SU-DHL-6 (cell line): Measurements from ENCODE around the gene COL13A1.

Source experiments
- H2AFZ ChIP-seq: fragments of 200-600 bp; sonication (generic); 2 replicates; pipeline ENCODE4 v1.6.1; 2014; ENCODE audit warnings: low read depth, mild to moderate bottlenecking, moderate library complexity, mixed read lengths, antibody characterized with exemption, low read length; ENCODE audit not compliant: severe bottlenecking
- H3F3A ChIP-seq: fragments of 200-600 bp; shearing (Covaris generic); 2 replicates; pipeline ENCODE4 v1.6.0; 2016; ENCODE audit warnings: antibody characterized with exemption, mild to moderate bottlenecking; ENCODE audit not compliant: insufficient read depth
- H3K27ac ChIP-seq: fragments of 200-600 bp; sonication (generic); 2 replicates; pipeline ENCODE4 v1.5.1; 2016; ENCODE audit warnings: low read depth, mild to moderate bottlenecking, low read length, moderate library complexity, mixed read lengths
- H3K27me3 ChIP-seq: fragments of 200-600 bp; sonication (generic), shearing (Covaris generic); 2 replicates; pipeline ENCODE4 v1.6.0; 2014; ENCODE audit warnings: mild to moderate bottlenecking, low read length
- H3K36me3 ChIP-seq: fragments of 200-600 bp; sonication (generic); 2 replicates; pipeline ENCODE4 v1.6.1; 2014; ENCODE audit warnings: mild to moderate bottlenecking, low read length, mixed read lengths
- H3K4me2 ChIP-seq: fragments of 300-600, 200-600 bp; shearing (Covaris generic), sonication (generic); 2 replicates; pipeline ENCODE4 v1.6.0; 2014; ENCODE audit warnings: low read length, low read depth, mild to moderate bottlenecking; ENCODE audit not compliant: poor library complexity, severe bottlenecking
- H3K4me3 ChIP-seq: fragments of 200-600 bp; sonication (generic); 2 replicates; pipeline ENCODE4 v1.5.1; 2014; ENCODE audit warnings: antibody characterized with exemption, low read length, mild to moderate bottlenecking, mixed read lengths; ENCODE audit not compliant: insufficient read depth, poor library complexity, severe bottlenecking
- H3K79me2 ChIP-seq: fragments of 200-600 bp; sonication (generic); 2 replicates; pipeline ENCODE4 v1.6.1; 2014; ENCODE audit warnings: mild to moderate bottlenecking, low read length, moderate library complexity; ENCODE audit not compliant: insufficient read depth
- H3K9ac ChIP-seq: fragments of 200-600 bp; sonication (generic); 2 replicates; pipeline ENCODE4 v1.7.0; 2014; ENCODE audit warnings: mild to moderate bottlenecking, low read length
- H3K9me2 ChIP-seq: fragments of 200-600 bp; sonication (generic); replicated peaks from 2 replicates; pipeline ENCODE4 v1.6.1; 2014; ENCODE audit warnings: low read length; ENCODE audit not compliant: insufficient read depth
- H3K9me3 ChIP-seq: fragments of 200-600 bp; sonication (generic); 2 replicates; pipeline ENCODE4 v1.6.1; 2014; ENCODE audit warnings: low read length, mixed read lengths; ENCODE audit not compliant: insufficient read depth
- H4K20me1 ChIP-seq: fragments of 200-600 bp; sonication (generic); 2 replicates; pipeline ENCODE4 v1.6.1; 2014; ENCODE audit warnings: low read depth, mild to moderate bottlenecking, antibody characterized with exemption, low read length, moderate library complexity, mixed read lengths
- EZH2phosphoT487 ChIP-seq: fragments of 200-600 bp; sonication (generic), shearing (Covaris generic); conservative IDR thresholded peaks from 2 replicates; pipeline ENCODE4 v1.6.1; 2018; ENCODE audit warnings: mild to moderate bottlenecking, antibody characterized with exemption, low read length, moderate library complexity, mixed read lengths
- TF ChIP-seq, protein P1 (sequence below): fragments of 200-600 bp; sonication (generic); IDR thresholded peaks from one replicate; pipeline ENCODE4 v1.5.1; 2017; ENCODE audit warnings: antibody characterized with exemption, mild to moderate bottlenecking, low read length, moderate library complexity; ENCODE audit not compliant: insufficient read depth, poor library complexity, severe bottlenecking

COL13A1 gene

DNA sequence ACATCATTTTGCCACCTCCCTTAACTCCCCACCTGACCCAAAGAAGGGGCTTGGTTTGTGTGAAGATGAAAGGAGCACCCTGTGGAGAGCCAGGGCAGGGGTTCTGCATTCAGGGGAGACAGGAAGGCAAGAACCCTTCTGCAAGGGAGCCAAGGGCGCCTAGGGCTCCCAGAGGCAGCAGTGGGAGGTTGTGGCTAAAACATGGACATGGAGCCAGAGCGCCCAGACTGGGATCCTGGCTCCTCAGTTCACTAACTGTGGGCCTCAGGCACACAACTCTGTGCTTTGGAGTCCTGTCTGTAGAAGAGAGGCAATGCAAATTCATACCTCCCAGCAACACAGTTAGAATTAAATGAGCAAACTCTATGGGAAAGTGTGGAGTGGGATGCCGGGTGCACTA lies 127.9 kb downstream of the COL13A1 start:
- no peaks in the 10 kb centered on the region for H3K27me3 ChIP-seq
- H3K4me2 ChIP-seq: no peak overlapping the region
- TF ChIP-seq, protein P1, sequence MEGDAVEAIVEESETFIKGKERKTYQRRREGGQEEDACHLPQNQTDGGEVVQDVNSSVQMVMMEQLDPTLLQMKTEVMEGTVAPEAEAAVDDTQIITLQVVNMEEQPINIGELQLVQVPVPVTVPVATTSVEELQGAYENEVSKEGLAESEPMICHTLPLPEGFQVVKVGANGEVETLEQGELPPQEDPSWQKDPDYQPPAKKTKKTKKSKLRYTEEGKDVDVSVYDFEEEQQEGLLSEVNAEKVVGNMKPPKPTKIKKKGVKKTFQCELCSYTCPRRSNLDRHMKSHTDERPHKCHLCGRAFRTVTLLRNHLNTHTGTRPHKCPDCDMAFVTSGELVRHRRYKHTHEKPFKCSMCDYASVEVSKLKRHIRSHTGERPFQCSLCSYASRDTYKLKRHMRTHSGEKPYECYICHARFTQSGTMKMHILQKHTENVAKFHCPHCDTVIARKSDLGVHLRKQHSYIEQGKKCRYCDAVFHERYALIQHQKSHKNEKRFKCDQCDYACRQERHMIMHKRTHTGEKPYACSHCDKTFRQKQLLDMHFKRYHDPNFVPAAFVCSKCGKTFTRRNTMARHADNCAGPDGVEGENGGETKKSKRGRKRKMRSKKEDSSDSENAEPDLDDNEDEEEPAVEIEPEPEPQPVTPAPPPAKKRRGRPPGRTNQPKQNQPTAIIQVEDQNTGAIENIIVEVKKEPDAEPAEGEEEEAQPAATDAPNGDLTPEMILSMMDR: no peak
- TF ChIP-seq EZH2phosphoT487: no peak
- H3K4me3 ChIP-seq: no peak overlapping the region
- no peaks in the 10 kb centered on the region for H3F3A ChIP-seq
- no peaks in the 10 kb centered on the region for H3K79me2 ChIP-seq
- no peak overlapping the region for H2AFZ ChIP-seq
- H4K20me1 ChIP-seq: no peaks in the 10 kb centered on the region
- no peaks in the 10 kb centered on the region for H3K9me2 ChIP-seq
- no peak overlapping the region for H3K9ac ChIP-seq
- no peaks in the 10 kb centered on the region for H3K9me3 ChIP-seq
- H3K36me3 ChIP-seq: no peaks in the 10 kb centered on the region
- no peak overlapping the region for H3K27ac ChIP-seq

DNA sequence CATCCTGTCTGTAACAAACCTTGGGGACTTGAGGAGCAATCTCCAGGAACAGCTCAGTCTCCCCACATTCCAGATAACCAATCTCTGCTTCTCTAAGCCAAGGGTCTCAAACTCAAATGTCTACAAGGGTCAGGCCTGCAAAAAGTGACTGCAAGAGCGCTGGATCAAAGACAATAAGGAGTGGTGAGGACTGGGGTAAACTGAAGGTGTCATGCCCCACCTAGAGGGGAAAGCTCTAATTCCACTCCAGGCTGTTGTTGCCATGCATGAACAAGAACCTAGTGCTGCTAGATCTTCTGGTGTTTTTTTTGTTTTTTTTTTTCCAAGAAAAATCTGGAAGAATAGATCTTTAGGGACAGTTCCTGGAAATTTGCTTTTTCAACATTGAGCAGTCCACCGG lies 133.1 kb downstream of the COL13A1 start:
- H3K4me2 ChIP-seq: no peak overlapping the region

DNA sequence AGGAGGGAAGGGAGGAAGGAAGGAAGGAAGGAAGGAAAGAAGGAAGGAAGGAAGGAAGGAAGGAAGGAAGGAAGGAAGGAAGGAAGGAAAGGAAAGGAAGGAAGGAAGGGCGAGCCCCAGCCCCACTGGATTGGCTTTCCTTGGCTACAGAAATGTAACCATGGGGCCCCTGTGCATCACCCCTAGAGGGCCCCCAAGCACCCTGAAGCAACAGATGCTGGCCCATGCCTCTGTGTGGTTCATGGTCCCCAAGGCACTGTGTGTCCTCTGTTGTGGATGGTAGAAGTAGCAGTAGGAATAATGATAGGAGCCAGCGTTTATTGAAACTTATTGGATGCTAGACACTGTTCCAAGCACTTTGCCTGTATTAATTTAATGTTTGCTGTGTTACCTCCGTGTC lies 134.4 kb downstream of the COL13A1 start:
- H2AFZ ChIP-seq: no peak overlapping the region
- H3F3A ChIP-seq: no peaks in the 10 kb centered on the region
- H3K27me3 ChIP-seq: no peaks in the 10 kb centered on the region
- H3K4me3 ChIP-seq: no peak overlapping the region
- no peak overlapping the region for H3K9ac ChIP-seq
- no peak overlapping the region for H3K27ac ChIP-seq
- no peaks in the 10 kb centered on the region for H3K9me2 ChIP-seq
- H3K79me2 ChIP-seq: no peaks in the 10 kb centered on the region
- no peaks in the 10 kb centered on the region for H3K36me3 ChIP-seq
- H3K4me2 ChIP-seq: no peak overlapping the region
- no peak for TF ChIP-seq EZH2phosphoT487
- TF ChIP-seq, protein P1: no peak
- H3K9me3 ChIP-seq: no peaks in the 10 kb centered on the region
- H4K20me1 ChIP-seq: no peaks in the 10 kb centered on the region

More for the DNA sequence above, 133.1 kb downstream of the COL13A1 start:
- Histone ChIP-seq H3K27ac (no peak overlapping the region), H3F3A (no peaks in the 10 kb centered on the region), H2AFZ (no peak overlapping the region), H3K79me2 (no peaks in the 10 kb centered on the region), H3K27me3 (no peaks in the 10 kb centered on the region), H3K9me2 (no peaks in the 10 kb centered on the region), H3K36me3 (no peaks in the 10 kb centered on the region), H4K20me1 (no peaks in the 10 kb centered on the region), H3K9ac (no peak overlapping the region), H3K4me3 (no peak overlapping the region), H3K9me3 (no peaks in the 10 kb centered on the region)
- no peak for TF ChIP-seq EZH2phosphoT487
- TF ChIP-seq, protein P1: no peak
